GM19023 (cell line): ENCODE results near the gene OSGEP.

Experiments used
- ATAC-seq: cut with Tn5 transposase; IDR thresholded peaks from one replicate; pipeline ENCODE4 v1.9.1; 2021; ENCODE audit warnings: mild to moderate bottlenecking, moderate library complexity; ENCODE audit not compliant: unreplicated experiment

Gene OSGEP

GRCh38 chr14:20434701-20435581 is 19.7 kb downstream of the OSGEP start:
- no peak for ATAC-seq

GRCh38 chr14:20429801-20430669 is 24.6 kb downstream of the OSGEP start:
- no peak for ATAC-seq

DNA sequence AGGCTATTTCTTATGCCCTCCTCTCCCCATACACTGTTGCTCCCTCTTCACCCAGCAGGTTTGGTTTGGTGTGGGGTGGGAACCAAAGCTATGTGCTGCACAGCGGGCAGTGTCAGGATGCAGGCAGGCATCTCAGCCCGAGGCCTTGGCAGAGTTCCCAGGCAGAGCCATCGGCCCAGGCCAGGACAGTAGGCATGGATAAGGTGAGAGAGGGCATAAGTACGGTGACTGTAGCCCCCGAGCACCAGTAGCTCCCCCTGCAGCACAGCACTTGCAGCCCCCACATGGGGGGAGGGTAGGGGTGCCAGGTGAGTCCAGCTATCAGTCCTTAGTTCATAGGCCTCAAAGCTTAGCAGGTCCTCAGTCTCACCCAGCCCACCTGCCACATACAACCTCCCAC is 25.8 kb downstream of the OSGEP start:
- ATAC-seq = no peak

DNA sequence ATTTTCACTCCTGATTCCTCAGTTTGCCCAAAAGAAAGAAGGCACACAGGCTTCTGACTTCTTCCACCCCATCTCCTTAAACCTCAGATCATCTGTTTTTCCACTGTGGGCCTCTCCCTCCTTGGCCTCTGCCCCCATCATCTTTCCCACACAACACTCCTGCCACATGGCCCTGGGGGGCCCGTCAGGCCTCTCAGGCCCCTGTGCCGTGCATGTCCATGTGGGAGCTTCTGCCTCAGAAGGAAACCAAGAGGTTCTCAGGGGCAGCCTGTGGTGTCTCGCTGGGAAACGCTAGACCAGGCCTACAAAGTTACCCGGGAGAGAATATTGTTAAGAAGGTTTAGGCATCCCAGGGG is 26.6 kb downstream of the OSGEP start:
- ATAC-seq = peak; percentile 40

DNA sequence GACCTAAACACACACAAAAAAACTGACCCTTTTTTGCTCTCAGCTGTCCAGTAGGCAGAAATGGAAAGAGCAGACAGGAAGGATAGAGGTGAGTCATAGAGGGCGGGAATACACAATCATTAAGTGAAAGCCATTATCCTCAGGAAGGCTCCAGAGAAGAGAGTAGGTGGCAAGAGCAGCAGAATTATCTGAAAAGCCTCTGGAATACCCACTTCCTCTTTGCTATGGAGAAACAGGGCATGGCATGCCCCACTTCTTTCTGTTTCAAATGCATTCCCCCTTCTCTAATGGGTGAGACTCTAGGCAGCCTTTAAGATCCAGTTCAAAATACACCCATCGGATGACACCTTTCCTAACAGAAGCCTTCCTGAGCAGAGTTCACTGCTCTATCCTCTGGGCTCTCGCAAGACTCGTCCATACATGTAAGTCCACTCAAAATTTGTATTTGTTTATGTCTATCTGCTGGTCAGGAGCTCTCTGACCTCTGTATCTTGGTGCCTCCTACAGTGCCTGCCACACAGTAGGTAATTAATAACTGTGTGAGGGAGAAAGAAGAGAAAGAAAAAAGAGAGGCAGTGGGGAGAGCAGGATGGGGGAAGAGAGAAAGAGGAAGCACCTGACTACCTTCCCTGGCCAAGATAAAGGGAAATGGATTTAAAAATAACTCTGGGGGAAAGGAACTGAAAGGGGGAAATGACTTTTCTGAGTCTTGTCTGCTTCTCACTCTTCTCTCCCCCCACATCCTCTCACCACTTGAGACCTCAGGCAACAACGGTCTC is 27.2 kb downstream of the OSGEP start:
- ATAC-seq = peak; percentile 64

DNA sequence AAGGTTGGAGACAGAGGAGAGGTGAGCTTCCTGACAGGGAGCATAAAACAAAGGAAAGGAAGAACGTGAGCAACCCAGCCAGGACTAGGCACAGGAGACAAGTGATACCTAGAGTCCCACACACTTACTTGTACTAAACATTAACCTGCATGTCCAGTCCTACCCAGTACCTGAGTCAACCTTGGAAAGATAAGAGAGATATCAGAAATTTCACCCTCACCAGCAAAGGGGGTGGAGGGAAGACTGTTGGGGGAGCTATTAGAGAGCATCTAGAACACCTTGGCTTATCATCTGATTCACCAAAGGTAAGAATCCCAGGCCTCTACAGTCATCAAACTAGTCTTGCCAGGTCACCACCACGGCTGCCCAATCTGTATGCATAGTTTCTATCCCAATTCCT is 29.8 kb downstream of the OSGEP start:
- ATAC-seq = no peak

- ATAC-seq = no peak
These were observed 31.7 kb downstream of the OSGEP start for GRCh38 chr14:20422886-20423285.

- ATAC-seq = no peak
These were observed 33.3 kb downstream of the OSGEP start for GRCh38 chr14:20421267-20421666.

- ATAC-seq = no peak
These were observed 35.2 kb downstream of the OSGEP start for GRCh38 chr14:20419419-20419818.

GRCh38 chr14:20418501-20418909 is 36.1 kb downstream of the OSGEP start:
- no peak for ATAC-seq

- ATAC-seq = no peak
These were observed 37.1 kb downstream of the OSGEP start for GRCh38 chr14:20417250-20418186.

DNA sequence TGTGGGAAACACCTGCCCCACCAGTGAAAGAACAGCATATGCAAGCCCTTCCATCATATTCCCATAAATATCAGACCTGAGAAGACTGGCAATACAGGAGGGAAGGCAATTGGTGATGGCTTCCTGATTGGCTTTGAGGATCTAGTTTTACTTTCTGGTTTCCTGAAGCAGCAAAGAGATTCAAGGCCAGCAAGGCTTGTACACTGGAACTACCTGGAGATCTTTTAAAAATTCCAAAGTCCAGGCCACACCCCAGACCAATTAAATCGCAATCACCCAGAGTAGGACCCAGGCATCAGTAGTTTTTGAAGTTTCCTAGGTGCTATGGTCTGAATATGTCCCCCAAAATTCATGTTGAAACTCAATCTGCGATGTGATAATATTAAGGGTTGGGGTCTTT is 38.4 kb downstream of the OSGEP start:
- ATAC-seq = no peak

- peak; percentile 43 for ATAC-seq
These were observed 38.8 kb downstream of the OSGEP start for GRCh38 chr14:20415782-20416206.

GRCh38 chr14:20413744-20414082 is 40.9 kb downstream of the OSGEP start:
- peak; percentile 40 for ATAC-seq

- peak; percentile 87 for ATAC-seq
These were observed 41.5 kb downstream of the OSGEP start, which contains the start of gene TEP1 for GRCh38 chr14:20412876-20413743. TEP1 (minus strand) TSS chr14:20413501; CDS start chr14:20408439, 5,062 bp downstream.

- ATAC-seq = peak; percentile 32
These were observed 42.2 kb downstream of the OSGEP start for GRCh38 chr14:20412411-20412810.

DNA sequence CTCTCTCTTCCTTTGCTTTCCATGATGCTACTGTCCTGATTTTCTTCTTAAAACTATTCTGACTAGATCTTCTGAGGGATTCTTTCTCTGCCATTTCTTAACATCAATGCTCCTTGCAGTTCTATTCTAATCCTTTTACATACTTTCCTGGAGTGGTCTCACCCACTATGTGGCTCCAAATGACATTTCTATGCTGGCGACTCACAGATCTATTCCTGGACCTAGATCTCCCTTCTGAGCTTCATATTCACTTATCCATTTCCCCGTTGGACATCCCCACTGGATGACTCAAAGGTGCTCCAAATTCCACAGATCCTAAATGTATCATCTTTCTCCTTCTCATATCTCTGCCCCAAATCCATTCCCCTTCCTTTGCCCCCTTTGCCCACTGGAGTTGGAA is 45.4 kb downstream of the OSGEP start:
- no peak for ATAC-seq

DNA sequence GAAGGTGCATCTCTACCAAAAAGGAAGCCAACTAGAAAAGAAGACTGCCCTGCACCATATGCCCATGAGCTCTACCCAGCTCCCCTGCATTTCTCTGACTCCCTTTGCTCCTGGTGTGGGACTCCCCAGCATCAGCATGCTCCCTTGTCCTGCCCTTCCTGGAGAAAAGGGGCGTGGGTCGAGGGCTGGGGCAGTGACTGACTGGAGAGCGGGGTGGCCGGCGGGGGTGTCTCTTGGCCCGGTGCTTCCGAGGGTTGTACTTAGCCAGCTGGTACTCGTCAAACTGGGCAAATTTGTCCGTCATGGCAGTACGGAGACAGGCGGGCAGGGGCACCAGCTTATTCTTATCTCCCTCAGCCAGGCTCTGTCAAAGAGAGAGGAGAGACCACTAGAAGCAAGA is 51.1 kb downstream of the OSGEP start:
- ATAC-seq = no peak

- no peak for ATAC-seq
These were observed 53.5 kb downstream of the OSGEP start for GRCh38 chr14:20400965-20401593.
